ENCODE measurements around the gene NTN1. TPM values are rescaled to one million over a fixed set of nuclear protein-coding genes. Genes with fewer than 3 reads are reported as not detected.

NTN1 gene
- total and polyA plus RNA-seq, 9 donors, result 0.28 to 12.5 (median 1.8) TPM

GRCh38 chr17:9002227-9002605 is 19.1 kb upstream of the NTN1 start:
- no peaks in the 10 kb centered on the region for H3K27me3 ChIP-seq
- no peaks in the 10 kb centered on the region for H3K4me1 ChIP-seq (ENCODE audit: insufficient read depth)
- intact Hi-C loops (cut with DNase I), result loop anchor here in 1 of 4 donors (10.0 kb wide), 1 partner anchor 57 kb away; no protein-coding TSS in a partner anchor
- WGBS, 3 donors, result 18 to 19% (median 19%) methylated on average over 15 of the region's 15 CpGs
- H3K36me3 ChIP-seq, result no peaks in the 10 kb centered on the region
- no peak overlapping the region for H3K4me3 ChIP-seq
- no peak for DNase-seq
- no peak overlapping the region for H3K27ac ChIP-seq
- no peak for TF ChIP-seq EP300 (IDR thresholded peaks at IDR 0.05)
- TF ChIP-seq CTCF (IDR thresholded peaks at IDR 0.05), result no peak
- TF ChIP-seq POLR2A (IDR thresholded peaks at IDR 0.05), result no peak
- no peaks in the 10 kb centered on the region for H3K9me3 ChIP-seq

- H3K36me3 ChIP-seq, result no peaks in the 10 kb centered on the region
- H3K4me1 ChIP-seq (ENCODE audit: insufficient read depth), result no peaks in the 10 kb centered on the region
- intact Hi-C loops (cut with DNase I), result loop anchor here in 1 of 4 donors (10.0 kb wide), 1 partner anchor 58 kb away; no protein-coding TSS in a partner anchor
- WGBS, 3 donors, result 1 to 3% (median 2%) methylated on average over 40 to 69 of the region's 69 CpGs
- peak overlapping the region; percentile 36 for H3K4me3 ChIP-seq
- DNase-seq, result no peak
- H3K9me3 ChIP-seq, result no peaks in the 10 kb centered on the region
- no peak for TF ChIP-seq POLR2A (IDR thresholded peaks at IDR 0.05)
- no peak for TF ChIP-seq EP300 (IDR thresholded peaks at IDR 0.05)
- TF ChIP-seq CTCF (IDR thresholded peaks at IDR 0.05), result no peak
- H3K27ac ChIP-seq, result no peak overlapping the region
- H3K27me3 ChIP-seq, result no peaks in the 10 kb centered on the region
These were observed 18.5 kb upstream of the NTN1 start for GRCh38 chr17:9002606-9003354.

GRCh38 chr17:9003355-9004131 is 17.8 kb upstream of the NTN1 start:
- Histone ChIP-seq H3K27me3 (no peaks in the 10 kb centered on the region), H3K4me3 (peak overlapping the region; percentile 36), H3K9me3 (no peaks in the 10 kb centered on the region), H3K4me1 (ENCODE audit: insufficient read depth) (no peaks in the 10 kb centered on the region), H3K27ac (no peak overlapping the region), H3K36me3 (no peaks in the 10 kb centered on the region)
- TF ChIP-seq POLR2A (IDR thresholded peaks at IDR 0.05) (no peak), EP300 (IDR thresholded peaks at IDR 0.05) (no peak), CTCF (IDR thresholded peaks at IDR 0.05) (no peak)
- intact Hi-C loops (cut with DNase I), result loop anchor here in 1 of 4 donors (10.0 kb wide), 1 partner anchor 59 kb away; no protein-coding TSS in a partner anchor
- WGBS, 3 donors, result 1 to 2% (median 2%) methylated on average over 83 to 90 of the region's 90 CpGs
- no peak for DNase-seq

- Histone ChIP-seq H3K4me3 (no peak overlapping the region), H3K27ac (no peak overlapping the region)
- intact Hi-C loops (cut with DNase I), result loop anchor here in 1 of 4 donors (10.0 kb wide), 1 partner anchor 60 kb away; no protein-coding TSS in a partner anchor
These were observed 17.0 kb upstream of the NTN1 start for GRCh38 chr17:9004132-9004960.

More at GRCh38 chr17:9004132-9004960, 17.0 kb upstream of the NTN1 start:
- no peaks in the 10 kb centered on the region for H3K27me3 ChIP-seq
- H3K9me3 ChIP-seq, result no peaks in the 10 kb centered on the region
- no peaks in the 10 kb centered on the region for H3K4me1 ChIP-seq (ENCODE audit: insufficient read depth)
- no peak for DNase-seq
- WGBS, 3 donors, result 15 to 21% (median 21%) methylated on average over 53 to 58 of the region's 58 CpGs
- TF ChIP-seq POLR2A (IDR thresholded peaks at IDR 0.05), result no peak
- no peak for TF ChIP-seq CTCF (IDR thresholded peaks at IDR 0.05)
- TF ChIP-seq EP300 (IDR thresholded peaks at IDR 0.05), result no peak
- H3K36me3 ChIP-seq, result no peaks in the 10 kb centered on the region

All from ovary (tissue), 9 donors.